Endodermal cell (in vitro differentiated cells): ENCODE data around the gene XYLT1. TPM values are rescaled to one million over a fixed set of nuclear protein-coding genes. Genes with fewer than 3 reads are reported as not detected.

Experiments used
- DNase-seq: peaks from one replicate; pipeline ENCODE4 v3.0.0-alpha.2; 2017
- H3K27ac ChIP-seq: 2 replicates; pipeline ENCODE4 v1.5.1; 2013; ENCODE audit warnings: mild to moderate bottlenecking, low read depth, low read length, moderate library complexity
- H3K27me3 ChIP-seq: 2 replicates; pipeline ENCODE4 v1.6.1; 2013; ENCODE audit warnings: mild to moderate bottlenecking, low read length, moderate library complexity; ENCODE audit not compliant: insufficient read depth, control insufficient read depth, poor library complexity, severe bottlenecking
- H3K36me3 ChIP-seq: 2 replicates; pipeline ENCODE4 v1.7.0; 2013; ENCODE audit warnings: mild to moderate bottlenecking, low read length, moderate library complexity; ENCODE audit not compliant: control insufficient read depth, insufficient read depth
- H3K4me1 ChIP-seq: one replicate; pipeline ENCODE4 v1.7.0; 2013; ENCODE audit warnings: low read length; ENCODE audit not compliant: control insufficient read depth, insufficient read depth
- H3K4me3 ChIP-seq: 2 replicates; pipeline ENCODE4 v1.5.1; 2013; ENCODE audit warnings: mild to moderate bottlenecking, low read length, moderate library complexity
- H3K9ac ChIP-seq: 2 replicates; pipeline ENCODE4 v1.6.1; 2013; ENCODE audit warnings: mild to moderate bottlenecking, low read length, moderate library complexity; ENCODE audit not compliant: poor library complexity, severe bottlenecking; ENCODE audit errors: extremely low read depth
- H3K9me3 ChIP-seq: 2 replicates; pipeline ENCODE4 v1.6.1; 2013; ENCODE audit warnings: mild to moderate bottlenecking, low read length, moderate library complexity; ENCODE audit not compliant: control insufficient read depth
- H3K27ac Mint-ChIP-seq: 2 replicates; pipeline ENCODE4 v1.8.0; 2020; ENCODE audit warnings: mixed read lengths
- H3K27me3 Mint-ChIP-seq: 2 replicates; pipeline ENCODE4 v1.8.0; 2021; ENCODE audit warnings: mild to moderate bottlenecking, mixed read lengths; ENCODE audit not compliant: insufficient read depth
- H3K36me3 Mint-ChIP-seq: 2 replicates; pipeline ENCODE4 v1.8.0; 2020; ENCODE audit warnings: low read depth, mixed read lengths
- H3K4me1 Mint-ChIP-seq: 2 replicates; pipeline ENCODE4 v1.8.0; 2020; ENCODE audit warnings: mixed read lengths
- H3K4me3 Mint-ChIP-seq: 2 replicates; pipeline ENCODE4 v1.8.0; 2020; ENCODE audit warnings: mild to moderate bottlenecking, moderate library complexity, mixed read lengths
- H3K9me3 Mint-ChIP-seq: 2 replicates; pipeline ENCODE4 v1.8.0; 2020; ENCODE audit warnings: mild to moderate bottlenecking, mixed read lengths
- CTCF ChIP-seq: fragments of 200-600 bp; sonication (generic); conservative IDR thresholded peaks from 2 replicates; pipeline ENCODE4 v1.5.0; 2021; ENCODE audit warnings: antibody characterized with exemption, mild to moderate bottlenecking
- WGBS, 2 experiments: methylation state at CpG; one replicate each; pipeline versions ENCODE4 v1.1.5 to v1.1.7; 2013; ENCODE audit warnings: missing lambda C conversion rate in 2 of 2, mixed read lengths in 1 of 2; ENCODE audit not compliant: insufficient coverage in 1 of 2, insufficient read length in 1 of 2; 5-methylcytosine and 5-hydroxymethylcytosine counted together
- total RNA-seq, 2 donors: library from RNA; stranded (reverse); fragmentation: NEBNext Ultra II Directional in 1 of 2; extraction: Animal tissue kit (Norgen Biotek cat#: 25700) in 1 of 2; gene quantifications; 2 replicates in 1 of 2; 3 replicates in 1 of 2; pipeline ENCODE4 v1.2.1, GENCODE V29; 2021

XYLT1 gene
- total RNA-seq, 2 donors from 2014 or later, result 26.8 to 28.5 TPM

- Mint-ChIP-seq H3K36me3 (peaks cover 2% of the 10 kb centered on the region), H3K9me3 (no peaks in the 10 kb centered on the region), H3K27ac (no peak overlapping the region), H3K4me3 (no peak overlapping the region), H3K27me3 (no peaks in the 10 kb centered on the region), H3K4me1 (peaks cover 20% of the 10 kb centered on the region)
- no peak overlapping the region for H3K4me3 ChIP-seq
- 92 to 98% methylated on average over 5 of the region's 5 CpGs for WGBS, 2 experiments
- H3K27me3 ChIP-seq, result no peaks in the 10 kb centered on the region
- H3K36me3 ChIP-seq, result no peaks in the 10 kb centered on the region
- no peaks in the 10 kb centered on the region for H3K4me1 ChIP-seq
- no peak overlapping the region for H3K27ac ChIP-seq
- no peak for TF ChIP-seq CTCF
- no peak for DNase-seq
- H3K9ac ChIP-seq, result no peak overlapping the region
- H3K9me3 ChIP-seq, result no peaks in the 10 kb centered on the region
These were observed 246.4 kb downstream of the XYLT1 start for GRCh38 chr16:17224350-17224749.

GRCh38 chr16:17223576-17223975, 247.2 kb downstream of the XYLT1 start:
- peaks cover 2% of the 10 kb centered on the region for H3K36me3 Mint-ChIP-seq
- no peaks in the 10 kb centered on the region for H3K27me3 ChIP-seq
- H3K27me3 Mint-ChIP-seq, result no peaks in the 10 kb centered on the region
- H3K4me1 Mint-ChIP-seq, result peaks cover 20% of the 10 kb centered on the region
- H3K27ac ChIP-seq, result no peak overlapping the region
- no peak for DNase-seq
- H3K27ac Mint-ChIP-seq, result no peak overlapping the region
- no peak for TF ChIP-seq CTCF
- no peak overlapping the region for H3K4me3 Mint-ChIP-seq
- H3K9me3 ChIP-seq, result no peaks in the 10 kb centered on the region
- no peak overlapping the region for H3K4me3 ChIP-seq
- 83 to 98% methylated on average over 3 of the region's 3 CpGs for WGBS, 2 experiments
- H3K9ac ChIP-seq, result no peak overlapping the region
- no peaks in the 10 kb centered on the region for H3K4me1 ChIP-seq
- H3K36me3 ChIP-seq, result no peaks in the 10 kb centered on the region
- H3K9me3 Mint-ChIP-seq, result no peaks in the 10 kb centered on the region

- H3K27ac Mint-ChIP-seq, result no peak overlapping the region
These were observed 247.8 kb downstream of the XYLT1 start for GRCh38 chr16:17222871-17223401.

More at GRCh38 chr16:17222871-17223401, 247.8 kb downstream of the XYLT1 start:
- Histone ChIP-seq H3K27ac (no peak overlapping the region), H3K4me1 (no peaks in the 10 kb centered on the region), H3K9ac (no peak overlapping the region), H3K9me3 (no peaks in the 10 kb centered on the region), H3K36me3 (no peaks in the 10 kb centered on the region), H3K27me3 (no peaks in the 10 kb centered on the region), H3K4me3 (no peak overlapping the region)
- peaks cover 16% of the 10 kb centered on the region for H3K4me1 Mint-ChIP-seq
- 68 to 85% methylated on average over 4 to 12 of the region's 12 CpGs for WGBS, 2 experiments
- H3K9me3 Mint-ChIP-seq, result no peaks in the 10 kb centered on the region
- peaks cover 2% of the 10 kb centered on the region for H3K36me3 Mint-ChIP-seq
- peak; percentile 56 for DNase-seq
- H3K27me3 Mint-ChIP-seq, result no peaks in the 10 kb centered on the region
- H3K4me3 Mint-ChIP-seq, result no peak overlapping the region
- no peak for TF ChIP-seq CTCF
